Osteocyte (in vitro differentiated cells): ENCODE measurements around the gene PPP1R13B. TPM values are rescaled to one million over a fixed set of nuclear protein-coding genes. Genes with fewer than 3 reads are reported as not detected.

Source experiments
- DNase-seq: peaks from one replicate; pipeline ENCODE4 v3.0.0; 2021; ENCODE audit warnings: mixed read lengths; ENCODE audit not compliant: unreplicated experiment; ENCODE audit errors: extremely low spot score
- H3K27ac Mint-ChIP-seq: one replicate; pipeline ENCODE4 v1.8.0; 2021; ENCODE audit warnings: mild to moderate bottlenecking, mixed read lengths; ENCODE audit not compliant: unreplicated experiment
- H3K27me3 Mint-ChIP-seq: one replicate; pipeline ENCODE4 v1.8.0; 2021; ENCODE audit warnings: mixed read lengths; ENCODE audit not compliant: unreplicated experiment
- H3K36me3 Mint-ChIP-seq: one replicate; pipeline ENCODE4 v1.8.0; 2021; ENCODE audit warnings: mixed read lengths; ENCODE audit not compliant: unreplicated experiment
- H3K4me1 Mint-ChIP-seq: one replicate; pipeline ENCODE4 v1.8.0; 2021; ENCODE audit warnings: mixed read lengths; ENCODE audit not compliant: unreplicated experiment
- H3K4me3 Mint-ChIP-seq: one replicate; pipeline ENCODE4 v1.8.0; 2021; ENCODE audit warnings: mild to moderate bottlenecking, moderate library complexity, mixed read lengths; ENCODE audit not compliant: unreplicated experiment
- H3K9me3 Mint-ChIP-seq: one replicate; pipeline ENCODE4 v1.8.0; 2021; ENCODE audit warnings: mixed read lengths; ENCODE audit not compliant: unreplicated experiment
- CTCF ChIP-seq: fragments of 200-600 bp; sonication (generic); IDR thresholded peaks from 2 replicates; pipeline ENCODE4 v1.5.0; 2021; ENCODE audit warnings: antibody characterized with exemption, mild to moderate bottlenecking, moderate library complexity
- total RNA-seq: library from RNA; stranded (reverse); gene quantifications from 2 replicates; pipeline ENCODE4 v1.2.1, GENCODE V29; 2021

Gene PPP1R13B
- total RNA-seq, 1 donor from 2014 or later = 7.9 TPM

- no peaks in the 10 kb centered on the region for H3K36me3 Mint-ChIP-seq
- no peak for DNase-seq
- H3K27ac Mint-ChIP-seq = no peak overlapping the region
- H3K27me3 Mint-ChIP-seq = peaks cover 7% of the 10 kb centered on the region
- peaks cover 5% of the 10 kb centered on the region for H3K4me1 Mint-ChIP-seq
- H3K9me3 Mint-ChIP-seq = no peaks in the 10 kb centered on the region
- no peak for TF ChIP-seq CTCF
- H3K4me3 Mint-ChIP-seq = no peak overlapping the region
Observed at GRCh38 chr14:103887557-103888115, 40.3 kb upstream of the PPP1R13B start.

GRCh38 chr14:103887170-103887501 lies 39.8 kb upstream of the PPP1R13B start:
- Mint-ChIP-seq H3K27me3 (peaks cover 7% of the 10 kb centered on the region), H3K4me3 (no peak overlapping the region), H3K4me1 (peaks cover 7% of the 10 kb centered on the region), H3K9me3 (no peaks in the 10 kb centered on the region), H3K36me3 (no peaks in the 10 kb centered on the region), H3K27ac (no peak overlapping the region)
- no peak for DNase-seq
- TF ChIP-seq CTCF = no peak

GRCh38 chr14:103886304-103887169 lies 39.2 kb upstream of the PPP1R13B start:
- Mint-ChIP-seq H3K4me1 (peaks cover 10% of the 10 kb centered on the region), H3K4me3 (no peak overlapping the region), H3K36me3 (no peaks in the 10 kb centered on the region), H3K9me3 (no peaks in the 10 kb centered on the region), H3K27ac (no peak overlapping the region), H3K27me3 (peaks cover 7% of the 10 kb centered on the region)
- TF ChIP-seq CTCF = peak; percentile 40
- no peak for DNase-seq

GRCh38 chr14:103885509-103885932 lies 38.1 kb upstream of the PPP1R13B start:
- Mint-ChIP-seq H3K27ac (no peak overlapping the region), H3K4me1 (peaks cover 17% of the 10 kb centered on the region), H3K36me3 (no peaks in the 10 kb centered on the region), H3K9me3 (no peaks in the 10 kb centered on the region), H3K4me3 (no peak overlapping the region), H3K27me3 (peaks cover 7% of the 10 kb centered on the region)
- no peak for DNase-seq
- TF ChIP-seq CTCF = no peak

GRCh38 chr14:103884854-103885253 lies 37.5 kb upstream of the PPP1R13B start:
- no peak overlapping the region for H3K4me3 Mint-ChIP-seq
- TF ChIP-seq CTCF = no peak
- DNase-seq = no peak

More at GRCh38 chr14:103884854-103885253, 37.5 kb upstream of the PPP1R13B start:
- H3K36me3 Mint-ChIP-seq = no peaks in the 10 kb centered on the region
- H3K27ac Mint-ChIP-seq = no peak overlapping the region
- peaks cover 22% of the 10 kb centered on the region for H3K4me1 Mint-ChIP-seq
- H3K27me3 Mint-ChIP-seq = peaks cover 7% of the 10 kb centered on the region
- no peaks in the 10 kb centered on the region for H3K9me3 Mint-ChIP-seq
